B cell (primary cell): ENCODE data around the gene CA5A. TPM values are rescaled to one million over a fixed set of nuclear protein-coding genes. Genes with fewer than 3 reads are reported as not detected.
"Not testable (repeated sequence)": the region's sequence is repeated elsewhere in the genome, so short reads cannot be mapped to it uniquely, and the experiment has no call there.

Experiments used
- ATAC-seq: fragments of 200-7000 bp; cut with Tn5 transposase; one replicate; pipeline ENCODE4 v1.10.0; 2021; ENCODE audit warnings: low read depth, mild to moderate bottlenecking, moderate number of reproducible peaks, moderate library complexity
- CTCF ChIA-PET: fragments of 350-600 bp; sonication (Branson Sonifier 250); formaldehyde crosslinking; loops from one replicate; lab custom pipeline; 2021; ENCODE audit warnings: antibody characterized with exemption, inconsistent platforms; lab: Charles Lee
- POLR2A ChIA-PET: fragments of 350-600 bp; sonication (Branson Sonifier 250); formaldehyde crosslinking; loops from one replicate; lab custom pipeline; 2021; ENCODE audit warnings: antibody characterized with exemption; lab: Charles Lee
- DNase-seq: peaks from one replicate; pipeline ENCODE4 v3.0.0; 2013
- H2AFZ ChIP-seq: 2 replicates; pipeline ENCODE4 v1.6.1; 2012; ENCODE audit warnings: mild to moderate bottlenecking, low read depth, low read length; ENCODE audit not compliant: insufficient read depth, poor library complexity, severe bottlenecking
- H3K27ac ChIP-seq, 2 donors: 1 replicate in 1 of 2; 2 replicates in 1 of 2; pipeline ENCODE4 v1.5.1; 2012 to 2013; ENCODE audit warnings: low read length in 2 of 2, mild to moderate bottlenecking in 2 of 2, moderate library complexity in 1 of 2
- H3K27me3 ChIP-seq, 4 experiments: fragments of 200-600 bp in 1 of 4; sonication (generic) in 1 of 4; replicated peaks in 1 of 4; 1 replicate in 2 of 4; 2 replicates in 2 of 4; pipeline versions ENCODE4 v1.6.1 to v1.7.0; 2013 to 2016; ENCODE audit warnings: low read length in 3 of 4, mild to moderate bottlenecking in 2 of 4, mixed read lengths in 1 of 4, moderate library complexity in 1 of 4; ENCODE audit not compliant: insufficient read depth in 4 of 4, control insufficient read depth in 3 of 4; ENCODE audit errors: control extremely low read depth in 1 of 4
- H3K36me3 ChIP-seq, 2 experiments: replicated peaks in 1 of 2; 1 replicate in 1 of 2; 2 replicates in 1 of 2; pipeline versions ENCODE4 v1.6.1 to v1.7.1; 2013; ENCODE audit warnings: low read length in 1 of 2; ENCODE audit not compliant: insufficient read depth in 2 of 2, control insufficient read depth in 1 of 2; ENCODE audit errors: control extremely low read depth in 1 of 2, extremely low read depth in 1 of 2
- H3K4me1 ChIP-seq, 2 donors: fragments of 200-600 bp in 1 of 2; sonication (generic) in 1 of 2; 1 replicate in 1 of 2; 2 replicates in 1 of 2; pipeline versions ENCODE4 v1.5.1 to v1.6.1; 2013 to 2017; ENCODE audit warnings: low read length in 2 of 2; ENCODE audit not compliant: control insufficient read depth in 2 of 2, insufficient read depth in 2 of 2
- H3K4me2 ChIP-seq: replicated peaks from 2 replicates; pipeline ENCODE3; 2012; ENCODE audit warnings: mild to moderate bottlenecking, low read depth, low read length; ENCODE audit not compliant: poor library complexity, severe bottlenecking
- H3K4me3 ChIP-seq, 5 experiments: fragments of 200-600 bp in 1 of 5; sonication (generic) in 1 of 5; 1 replicate in 3 of 5; 2 replicates in 2 of 5; pipeline versions ENCODE4 v1.5.1 to v1.7.0; 2011 to 2016; ENCODE audit warnings: low read length in 4 of 5, mild to moderate bottlenecking in 4 of 5, low read depth in 2 of 5, control low read depth in 1 of 5, moderate library complexity in 1 of 5; ENCODE audit not compliant: insufficient read depth in 1 of 5; ENCODE audit errors: control extremely low read depth in 1 of 5, extremely low read depth in 1 of 5
- H3K79me2 ChIP-seq: fragments of 200-600 bp; sonication (generic); one replicate; pipeline ENCODE4 v1.6.0; 2016; ENCODE audit warnings: low read length; ENCODE audit not compliant: control insufficient read depth, insufficient read depth
- H3K9ac ChIP-seq: fragments of 200-600 bp; sonication (generic); 2 replicates; pipeline ENCODE4 v1.6.1; 2017; ENCODE audit warnings: mild to moderate bottlenecking, low read length, moderate library complexity
- H3K9me3 ChIP-seq, 3 donors: one replicate each; pipeline versions ENCODE4 v1.6.1 to v1.7.1; 2013; ENCODE audit warnings: low read length in 2 of 3; ENCODE audit not compliant: control insufficient read depth in 2 of 3, insufficient read depth in 1 of 3; ENCODE audit errors: control extremely low read depth in 1 of 3
- H4K20me1 ChIP-seq: 2 replicates; pipeline ENCODE4 v1.6.0; 2012; ENCODE audit warnings: mild to moderate bottlenecking, low read length; ENCODE audit not compliant: insufficient read depth, control insufficient read depth, poor library complexity, severe bottlenecking
- H3K27ac Mint-ChIP-seq: one replicate; pipeline ENCODE4 v1.8.0; 2021; ENCODE audit warnings: mixed read lengths
- H3K27me3 Mint-ChIP-seq: one replicate; pipeline ENCODE4 v1.8.0; 2021; ENCODE audit warnings: mixed read lengths
- H3K4me1 Mint-ChIP-seq: one replicate; pipeline ENCODE4 v1.8.0; 2021; ENCODE audit warnings: mixed read lengths
- H3K4me3 Mint-ChIP-seq: one replicate; pipeline ENCODE4 v1.8.0; 2021; ENCODE audit warnings: mixed read lengths
- H3K9me3 Mint-ChIP-seq: one replicate; pipeline ENCODE4 v1.8.0; 2022; ENCODE audit warnings: mixed read lengths; ENCODE audit not compliant: insufficient read depth
- EZH2 ChIP-seq: IDR thresholded peaks from 2 replicates; pipeline ENCODE4 v1.6.1; 2012; ENCODE audit warnings: borderline replicate concordance, low read depth, mild to moderate bottlenecking, moderate library complexity, low read length; ENCODE audit not compliant: insufficient read depth, poor library complexity, severe bottlenecking
- WGBS: methylation state at CpG from one replicate; pipeline ENCODE4 v1.1.5; 2013; ENCODE audit warnings: missing lambda C conversion rate; ENCODE audit not compliant: insufficient coverage; 5-methylcytosine and 5-hydroxymethylcytosine counted together
- intact Hi-C: fragments of 100-400 bp; cut with micrococcal nuclease; formaldehyde crosslinking; loops from one replicate; pipeline ENCODE4 v1.10.0; 2022
- polyA plus RNA-seq: library from polyadenylated mRNA; depleted of rRNA; stranded (reverse); fragments of >200 nt; gene quantifications from 2 replicates; pipeline ENCODE4 v1.2.3, GENCODE V29; 2012
- total RNA-seq, 2 donors: library from RNA; stranded (reverse); fragments of 120-200 nt in 1 of 2; gene quantifications; 1 replicate in 1 of 2; 2 replicates in 1 of 2; pipeline versions ENCODE4 v1.2.3 to v1.2.4, GENCODE V29; 2013 to 2022
- TF ChIP-seq, protein P1 (sequence below): fragments of 200-600 bp; IDR thresholded peaks from one replicate; pipeline ENCODE4 v1.8.0; 2022; ENCODE audit warnings: antibody characterized with exemption, mild to moderate bottlenecking

Gene CA5A
- total and polyA plus RNA-seq, 2 donors (not counting 1 experiment from before 2014, with no cell fraction given), result 0.27 TPM; not detected in 1

DNA sequence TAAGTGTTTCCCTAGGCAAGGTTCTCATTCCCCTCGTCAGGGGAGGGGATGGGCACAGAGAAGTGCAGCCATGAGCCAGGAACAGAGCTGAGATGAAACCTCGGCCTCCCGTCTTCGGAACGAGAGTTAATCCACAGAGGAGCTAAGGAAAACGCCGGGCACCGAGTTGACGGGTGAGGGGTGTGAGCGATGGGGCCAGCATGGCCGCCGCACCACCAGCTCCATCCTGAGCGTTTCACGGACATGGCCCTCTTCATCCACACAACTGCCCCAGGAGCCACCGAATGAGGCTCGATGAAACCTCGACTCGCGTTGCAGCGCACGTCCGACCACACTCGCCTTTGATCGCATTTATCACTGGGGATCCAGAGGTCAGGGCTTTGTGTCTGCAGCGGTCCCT lies 21.5 kb downstream of the CA5A start:
- Histone ChIP-seq H4K20me1 (no peaks in the 10 kb centered on the region), H3K27me3 (peaks cover 0 to 10% (median 1%) of the 10 kb centered on the region in 4 experiments), H3K36me3 (no peaks in the 10 kb centered on the region), H2AFZ (no peak overlapping the region), H3K79me2 (no peaks in the 10 kb centered on the region), H3K9me3 (no peaks in the 10 kb centered on the region), H3K27ac (no peak overlapping the region), H3K4me2 (no peak overlapping the region), H3K9ac (no peak overlapping the region), H3K4me3 (no peak overlapping the region), H3K4me1 (peaks cover under 1% of the 10 kb centered on the region in 2 donors)
- Mint-ChIP-seq H3K27me3 (peaks cover 25% of the 10 kb centered on the region), H3K4me1 (no peaks in the 10 kb centered on the region), H3K9me3 (no peaks in the 10 kb centered on the region), H3K4me3 (no peak overlapping the region), H3K27ac (no peak overlapping the region)
- TF ChIP-seq EZH2, result no peak
- TF ChIP-seq, protein P1, sequence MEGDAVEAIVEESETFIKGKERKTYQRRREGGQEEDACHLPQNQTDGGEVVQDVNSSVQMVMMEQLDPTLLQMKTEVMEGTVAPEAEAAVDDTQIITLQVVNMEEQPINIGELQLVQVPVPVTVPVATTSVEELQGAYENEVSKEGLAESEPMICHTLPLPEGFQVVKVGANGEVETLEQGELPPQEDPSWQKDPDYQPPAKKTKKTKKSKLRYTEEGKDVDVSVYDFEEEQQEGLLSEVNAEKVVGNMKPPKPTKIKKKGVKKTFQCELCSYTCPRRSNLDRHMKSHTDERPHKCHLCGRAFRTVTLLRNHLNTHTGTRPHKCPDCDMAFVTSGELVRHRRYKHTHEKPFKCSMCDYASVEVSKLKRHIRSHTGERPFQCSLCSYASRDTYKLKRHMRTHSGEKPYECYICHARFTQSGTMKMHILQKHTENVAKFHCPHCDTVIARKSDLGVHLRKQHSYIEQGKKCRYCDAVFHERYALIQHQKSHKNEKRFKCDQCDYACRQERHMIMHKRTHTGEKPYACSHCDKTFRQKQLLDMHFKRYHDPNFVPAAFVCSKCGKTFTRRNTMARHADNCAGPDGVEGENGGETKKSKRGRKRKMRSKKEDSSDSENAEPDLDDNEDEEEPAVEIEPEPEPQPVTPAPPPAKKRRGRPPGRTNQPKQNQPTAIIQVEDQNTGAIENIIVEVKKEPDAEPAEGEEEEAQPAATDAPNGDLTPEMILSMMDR, result no peak
- CTCF ChIA-PET, result interaction anchor here (1.2 kb wide), 1 partner anchor 136 kb away, joined by 6 read pairs; no protein-coding TSS in a partner anchor
- POLR2A ChIA-PET, result no interaction called here
- intact Hi-C loops, result no loop called here
- DNase-seq (no peak), ATAC-seq (no peak)
- 98% methylated on average over 22 of the region's 25 CpGs for WGBS

DNA sequence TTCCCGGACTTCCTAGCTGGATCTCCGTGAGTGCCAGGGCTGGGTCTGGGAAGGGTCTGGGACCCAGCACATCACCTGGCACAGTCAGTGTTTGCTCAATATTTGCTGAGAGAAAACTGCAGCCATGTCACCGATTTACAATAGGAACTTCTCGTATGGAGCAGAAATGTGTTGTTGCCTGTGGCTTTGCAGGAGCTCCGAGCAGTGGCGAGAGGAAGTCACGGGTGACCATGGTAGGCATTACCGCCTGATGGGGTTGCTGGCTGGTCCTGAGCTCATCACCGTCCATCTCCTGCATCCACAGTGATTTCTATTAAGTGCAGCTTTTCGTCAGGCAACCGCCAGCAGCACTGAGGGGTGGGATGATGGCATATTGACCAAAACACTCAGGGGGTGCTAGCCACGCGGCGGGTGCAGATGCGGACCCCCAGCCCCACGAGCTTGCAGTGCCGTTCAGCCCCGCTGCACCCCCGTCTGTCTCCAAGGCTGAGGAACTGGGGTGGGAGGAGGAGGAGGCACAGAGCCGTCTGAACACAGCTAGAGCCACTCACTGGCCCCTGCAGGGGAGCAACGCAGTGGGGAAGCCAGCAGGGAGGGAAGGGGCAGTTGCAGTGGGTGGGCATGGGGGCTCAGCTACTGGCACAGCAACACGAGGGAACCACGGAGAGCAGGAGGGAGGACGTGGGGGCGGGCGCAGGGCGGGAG lies 22.2 kb downstream of the CA5A start:
- peaks cover 29% of the 10 kb centered on the region for H3K27me3 Mint-ChIP-seq
- H3K79me2 ChIP-seq, H3K4me3 Mint-ChIP-seq, H3K9me3 Mint-ChIP-seq, H3K9ac ChIP-seq, intact Hi-C loops, H3K4me2 ChIP-seq, H3K4me1 Mint-ChIP-seq, H3K27me3 ChIP-seq, H2AFZ ChIP-seq, H3K9me3 ChIP-seq, H3K27ac ChIP-seq, H3K4me1 ChIP-seq, ATAC-seq, H4K20me1 ChIP-seq, POLR2A ChIA-PET, DNase-seq, H3K36me3 ChIP-seq, H3K4me3 ChIP-seq: not testable (repeated sequence)
- CTCF ChIA-PET, result interaction anchor here (1.1 kb wide), 1 partner anchor 135 kb away, joined by 3 read pairs; no protein-coding TSS in a partner anchor
- H3K27ac Mint-ChIP-seq, result peak overlapping the region; percentile 13
- 86% methylated on average over 18 of the region's 27 CpGs for WGBS

DNA sequence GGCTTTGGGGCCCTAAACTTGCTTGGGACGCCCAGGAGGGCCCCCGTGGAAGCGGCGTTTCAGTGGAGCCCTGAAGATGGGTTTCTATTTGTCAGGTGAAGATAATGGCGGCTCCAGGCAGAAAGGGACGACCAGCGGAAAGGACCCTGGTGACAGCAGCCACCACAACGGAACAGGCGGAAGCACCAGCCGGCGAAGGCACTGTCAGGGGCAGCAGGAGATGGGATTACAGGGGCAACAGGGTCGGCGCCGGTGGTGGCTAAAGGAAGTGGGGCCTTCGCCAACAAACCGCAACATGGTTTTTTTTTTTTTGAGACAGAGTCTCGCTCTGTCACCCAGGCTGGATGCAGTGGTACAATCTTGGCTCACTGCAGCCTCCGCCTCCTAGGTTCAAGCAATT lies 23.6 kb downstream of the CA5A start:
- H3K4me3 ChIP-seq, H3K36me3 ChIP-seq, H4K20me1 ChIP-seq, H3K79me2 ChIP-seq, H3K4me2 ChIP-seq, H3K9me3 Mint-ChIP-seq, POLR2A ChIA-PET, H3K27ac ChIP-seq, H3K4me1 ChIP-seq, H2AFZ ChIP-seq, H3K4me1 Mint-ChIP-seq, H3K9ac ChIP-seq, H3K27ac Mint-ChIP-seq, H3K9me3 ChIP-seq, intact Hi-C loops, CTCF ChIA-PET, ATAC-seq, H3K4me3 Mint-ChIP-seq, H3K27me3 ChIP-seq, DNase-seq: not testable (repeated sequence)
- peaks cover 23% of the 10 kb centered on the region for H3K27me3 Mint-ChIP-seq
- 79% methylated on average over 15 of the region's 18 CpGs for WGBS
